RKO (cell line): ENCODE measurements around the gene MEGF9.
"Not testable (repeated sequence)": the region's sequence is repeated elsewhere in the genome, so short reads cannot be mapped to it uniquely, and the experiment has no call there.

Source experiments
- DNase-seq: peaks from one replicate; pipeline ENCODE4 v3.0.0-alpha.2; 2016; ENCODE audit warnings: low spot score

MEGF9 gene

DNA sequence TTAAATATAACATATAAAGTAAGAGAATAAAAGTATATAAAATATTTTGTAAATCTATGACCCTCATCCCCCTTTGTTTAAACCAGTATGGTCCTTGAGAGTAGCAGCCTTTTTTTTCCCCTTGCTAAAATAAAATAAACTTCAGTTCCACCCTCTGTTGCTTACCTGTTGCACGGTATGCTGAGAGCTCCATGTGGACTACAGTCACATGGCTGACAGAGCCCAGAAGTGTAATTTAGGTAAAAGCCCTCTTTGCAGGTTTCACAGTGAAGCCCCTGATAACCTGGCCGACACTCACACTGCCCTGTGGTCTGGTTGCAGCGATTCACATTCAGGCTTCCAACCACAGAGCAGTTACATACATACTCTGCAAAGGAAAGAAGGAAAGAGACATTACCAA is 55.1 kb downstream of the MEGF9 start:
- no peak for DNase-seq

DNA sequence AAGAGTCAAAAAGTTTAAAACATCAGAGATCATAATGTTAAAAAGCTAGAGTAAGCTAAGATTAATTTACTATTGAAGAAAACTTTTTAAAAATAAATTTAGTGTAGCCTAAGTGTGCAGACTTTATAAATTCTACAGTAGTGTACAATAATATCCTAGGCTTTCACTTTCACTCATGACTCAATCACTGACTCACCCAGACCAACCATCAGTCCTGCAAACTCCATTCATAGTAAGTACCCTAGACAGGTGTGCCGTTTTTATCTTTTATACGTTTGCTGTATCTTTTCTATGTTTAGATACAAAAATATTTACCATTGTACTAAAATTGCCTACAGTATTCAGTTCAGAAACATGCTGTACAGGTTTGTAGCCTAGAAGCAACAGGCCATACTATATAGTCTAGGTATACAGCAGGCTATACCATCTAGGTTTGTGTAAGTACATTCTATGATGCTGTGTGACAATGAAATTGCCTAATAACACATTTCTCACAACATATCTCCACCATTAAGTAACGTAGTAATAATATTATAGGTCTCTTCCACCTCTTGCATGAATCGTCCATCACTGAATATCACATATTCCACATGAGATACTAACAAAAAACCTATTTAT is 59.2 kb downstream of the MEGF9 start:
- peak; percentile 56 for DNase-seq

DNA sequence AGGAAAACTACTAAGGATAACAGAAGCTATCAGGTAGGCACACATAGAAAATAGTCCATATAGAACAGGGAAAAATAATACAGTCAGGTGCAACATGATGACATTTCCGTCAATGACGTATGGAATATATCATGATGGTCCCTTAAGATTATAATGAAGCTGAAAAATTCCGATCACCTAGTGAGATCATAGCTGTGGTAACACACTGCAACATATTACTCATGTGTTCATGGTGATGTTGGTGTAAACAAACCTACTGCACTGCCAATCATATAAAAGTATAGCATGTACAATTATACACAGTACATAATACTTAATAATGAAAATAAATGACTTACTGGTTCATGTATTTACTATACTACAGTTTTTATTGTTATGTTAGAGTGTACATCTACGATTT is 60.0 kb downstream of the MEGF9 start:
- peak; percentile 25 for DNase-seq

DNA sequence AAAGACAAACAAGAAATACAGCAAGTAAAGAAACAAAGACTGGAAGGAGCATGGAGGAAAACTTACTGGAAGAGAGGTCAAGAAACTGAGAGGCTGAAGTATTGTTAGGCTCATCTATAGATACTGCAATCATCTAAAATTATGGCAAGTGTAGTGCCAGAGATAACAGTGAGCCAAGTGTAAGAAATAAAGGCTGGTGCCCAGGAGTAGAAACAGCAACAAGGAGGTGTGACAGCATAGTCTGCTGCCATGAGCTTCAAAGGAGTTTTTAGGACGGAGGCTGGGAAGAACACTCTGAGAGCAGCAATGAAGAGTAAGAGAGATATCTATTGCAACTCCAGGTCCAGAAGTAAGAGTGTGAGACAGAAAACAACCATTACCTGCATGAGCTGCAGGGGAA is 60.5 kb downstream of the MEGF9 start:
- no peak for DNase-seq

DNA sequence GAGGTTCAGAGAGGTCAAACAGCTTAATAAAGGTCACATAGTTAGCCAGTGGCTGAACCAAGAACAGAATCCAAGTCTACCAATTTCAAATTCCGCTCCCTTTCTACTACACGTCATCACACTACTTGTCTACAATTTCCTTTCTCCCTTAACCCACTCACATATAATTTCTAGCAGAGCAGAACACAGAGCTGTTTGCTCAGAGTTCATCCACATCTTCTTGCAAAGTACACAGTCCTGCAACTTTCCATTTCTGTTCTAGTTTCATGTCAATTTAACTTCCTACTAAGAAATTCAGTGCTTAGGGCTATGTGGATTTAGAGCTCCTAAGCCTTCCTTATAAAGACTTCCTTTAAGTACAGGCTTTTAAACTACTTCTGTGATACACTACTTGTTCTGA is 61.3 kb downstream of the MEGF9 start:
- DNase-seq = no peak

DNA sequence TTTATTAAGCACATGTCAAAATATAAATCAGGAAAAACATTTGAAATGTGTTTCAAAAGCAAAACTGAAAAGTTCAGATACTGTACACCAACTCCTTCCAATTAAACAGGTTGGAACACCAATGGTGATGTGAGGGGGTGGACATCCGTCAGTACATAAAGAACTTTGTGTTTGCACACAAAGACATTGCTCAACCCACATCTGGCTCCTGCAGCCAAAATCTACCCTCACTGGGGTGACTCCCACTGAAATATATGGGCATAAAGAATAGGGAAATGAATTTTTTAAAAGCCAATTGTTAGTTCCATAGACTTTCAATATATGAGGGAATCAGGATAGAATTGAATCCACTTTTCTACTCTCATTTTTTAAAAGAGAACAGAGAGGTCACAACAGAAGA is 63.9 kb downstream of the MEGF9 start:
- DNase-seq = no peak

DNA sequence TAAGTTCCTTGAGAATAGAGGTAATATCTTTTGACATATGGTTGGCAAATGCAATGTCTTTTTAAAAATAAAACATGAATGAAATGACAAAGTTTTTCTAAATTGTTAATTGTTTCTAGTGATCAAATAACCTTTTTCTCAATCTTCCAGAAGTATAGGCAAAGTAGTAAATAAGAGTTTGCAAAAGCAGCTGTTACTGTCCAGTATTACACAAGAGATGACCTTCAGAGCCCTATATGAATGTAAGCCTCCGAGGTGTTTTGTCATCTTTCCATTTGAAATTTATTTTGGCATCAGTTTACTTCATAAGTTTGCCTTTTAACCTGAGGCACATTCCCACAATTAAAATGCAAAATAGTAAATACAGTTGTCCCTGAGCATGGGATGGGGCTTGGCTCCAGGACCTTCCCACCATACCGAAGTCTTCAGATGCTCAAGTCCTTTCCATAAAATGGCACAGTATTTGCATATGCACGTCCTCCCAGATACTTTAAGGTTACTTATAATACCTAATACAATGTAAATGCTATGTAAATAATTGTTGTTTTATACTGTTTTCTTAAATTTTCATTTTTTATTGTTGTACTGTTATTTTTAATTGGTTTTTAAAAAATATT is 65.6 kb downstream of the MEGF9 start:
- no peak for DNase-seq

DNA sequence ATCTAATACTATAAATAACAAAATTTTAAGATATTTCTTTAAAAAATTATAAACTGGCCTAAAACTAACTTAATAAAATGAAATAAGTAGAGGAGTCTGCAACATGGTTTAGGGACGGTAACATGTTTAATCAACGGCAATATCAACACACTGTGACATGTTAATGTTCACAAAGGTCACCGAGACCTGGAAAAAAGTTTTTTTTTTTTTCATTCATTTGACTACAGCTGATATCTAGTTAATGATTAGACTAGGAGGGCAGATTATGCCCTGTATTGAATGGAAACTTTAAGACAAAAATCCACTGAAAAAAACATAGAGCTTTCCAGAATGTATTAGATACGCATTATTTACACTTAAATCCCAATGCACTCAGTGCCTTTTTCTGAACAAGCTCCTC is 67.3 kb downstream of the MEGF9 start:
- DNase-seq = no peak

DNA sequence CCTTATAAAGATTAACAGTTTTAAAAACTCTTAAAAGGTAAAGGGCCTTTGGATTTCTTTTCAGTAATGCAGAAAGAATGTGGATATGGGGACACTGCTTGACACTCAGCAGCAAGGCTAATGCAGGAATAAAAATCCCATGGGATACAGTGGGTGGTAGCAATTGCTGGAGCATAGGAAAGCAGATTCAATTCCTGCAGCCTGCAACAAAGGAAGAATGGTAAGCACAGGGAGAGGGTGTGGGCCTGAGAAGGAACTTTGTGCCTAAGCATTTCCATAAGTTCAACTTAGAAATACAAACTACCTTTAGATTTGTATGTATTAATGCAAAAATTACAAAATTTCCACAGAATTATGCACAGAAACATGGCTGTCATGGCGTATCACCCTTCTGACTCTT is 68.5 kb downstream of the MEGF9 start:
- DNase-seq = no peak

DNA sequence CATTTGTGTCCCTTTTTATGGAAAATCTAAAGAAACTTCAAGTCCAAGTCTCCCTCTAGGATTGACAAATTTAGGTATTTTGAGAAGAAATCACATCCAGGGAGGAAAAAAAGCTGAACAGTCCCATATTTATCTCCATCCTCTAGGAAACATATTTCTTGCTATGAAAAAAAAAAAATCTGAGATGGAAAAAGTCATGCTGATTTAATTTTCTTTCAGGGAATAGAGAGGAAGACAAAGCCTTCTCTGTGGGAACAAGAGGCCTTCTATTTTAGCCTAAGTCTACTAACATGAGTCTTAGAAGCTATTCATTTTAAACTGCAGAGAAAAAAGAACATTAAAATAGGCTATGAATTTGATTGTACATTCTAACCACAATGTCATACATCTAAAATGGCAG is 71.2 kb downstream of the MEGF9 start:
- no peak for DNase-seq

DNA sequence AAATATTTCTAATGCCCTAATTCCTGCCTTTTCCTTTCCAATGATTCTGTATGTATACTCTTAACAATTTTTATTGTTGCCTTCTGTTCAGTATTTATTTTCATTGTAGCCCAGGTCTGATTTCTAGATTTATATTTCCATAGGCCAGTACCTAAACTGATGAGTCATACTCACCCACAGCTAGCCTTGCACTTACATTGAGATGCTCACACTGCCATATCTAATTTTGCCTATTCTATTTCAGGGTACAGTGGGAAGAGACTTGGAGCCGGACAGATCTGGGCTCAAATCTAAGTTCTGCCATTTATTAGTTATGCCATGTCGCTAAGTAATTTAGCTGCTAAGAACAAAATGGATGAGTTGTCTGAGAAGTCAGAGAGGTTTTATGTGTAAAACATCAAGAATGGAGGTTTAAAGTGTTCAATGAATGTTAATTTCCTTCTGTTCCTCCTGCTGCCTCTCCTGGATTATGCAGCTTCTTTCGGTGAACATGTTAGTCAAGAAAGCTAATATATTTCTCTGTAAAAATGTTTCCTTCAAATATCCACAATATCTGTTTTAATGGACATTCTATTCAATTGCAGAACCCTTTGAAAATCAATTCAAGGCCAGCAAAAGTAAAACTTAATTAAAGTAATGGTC is 72.0 kb downstream of the MEGF9 start:
- DNase-seq = no peak

DNA sequence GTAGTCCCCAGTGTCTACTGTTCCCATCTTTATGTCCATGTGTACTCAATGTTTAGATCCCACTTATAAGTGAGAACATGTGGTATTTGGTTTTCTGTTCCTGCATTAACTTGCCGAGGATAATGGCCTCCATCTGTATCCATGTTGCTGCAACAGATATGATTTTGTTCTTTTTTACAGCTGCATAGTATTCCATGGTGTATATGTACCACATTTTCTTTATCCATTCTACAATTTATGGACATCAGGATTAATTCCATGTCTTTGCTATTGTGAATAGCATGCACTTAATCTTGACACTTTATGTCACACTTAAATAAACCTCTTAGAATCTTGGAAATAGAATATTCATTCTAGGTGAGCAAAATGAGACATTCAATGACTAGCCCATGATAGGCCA is 73.4 kb downstream of the MEGF9 start:
- DNase-seq = not testable (repeated sequence)

DNA sequence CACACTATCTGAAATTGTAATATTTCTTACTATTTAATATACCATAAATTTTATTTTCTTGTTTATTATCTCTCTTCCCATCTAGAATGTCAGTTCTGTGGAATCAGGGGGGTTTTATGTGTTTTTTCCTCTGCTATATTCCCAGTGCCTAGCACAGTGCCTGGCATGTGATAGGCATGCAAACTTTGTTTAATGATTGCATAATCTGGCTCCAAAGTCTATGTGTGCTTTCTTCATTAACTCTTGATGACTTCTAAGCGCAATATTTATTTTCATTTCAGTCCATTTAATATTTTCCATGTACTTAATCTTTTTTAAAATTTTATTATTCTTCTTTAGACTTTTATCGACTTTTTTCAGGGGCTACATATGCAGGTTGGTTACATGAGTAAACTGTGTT is 73.9 kb downstream of the MEGF9 start:
- DNase-seq = no peak

DNA sequence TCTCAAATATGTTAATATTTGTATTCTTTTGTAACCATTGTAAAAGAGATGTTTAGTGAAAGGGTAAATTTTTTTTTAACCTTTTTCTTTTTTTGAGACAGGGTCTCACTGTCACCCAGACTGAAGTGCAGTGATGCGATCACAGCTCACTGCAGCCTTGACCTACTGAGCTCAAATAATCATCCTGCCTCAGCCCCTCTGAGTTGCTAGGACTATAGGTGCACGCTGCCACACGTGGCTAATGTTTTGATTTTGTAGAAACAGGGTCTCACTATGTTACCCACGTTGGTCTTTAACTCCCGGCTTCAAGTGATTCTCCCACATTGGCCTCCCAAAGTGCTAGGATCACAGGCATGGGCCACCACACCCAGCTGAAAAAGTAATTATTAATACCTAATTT is 76.4 kb downstream of the MEGF9 start:
- no peak for DNase-seq

DNA sequence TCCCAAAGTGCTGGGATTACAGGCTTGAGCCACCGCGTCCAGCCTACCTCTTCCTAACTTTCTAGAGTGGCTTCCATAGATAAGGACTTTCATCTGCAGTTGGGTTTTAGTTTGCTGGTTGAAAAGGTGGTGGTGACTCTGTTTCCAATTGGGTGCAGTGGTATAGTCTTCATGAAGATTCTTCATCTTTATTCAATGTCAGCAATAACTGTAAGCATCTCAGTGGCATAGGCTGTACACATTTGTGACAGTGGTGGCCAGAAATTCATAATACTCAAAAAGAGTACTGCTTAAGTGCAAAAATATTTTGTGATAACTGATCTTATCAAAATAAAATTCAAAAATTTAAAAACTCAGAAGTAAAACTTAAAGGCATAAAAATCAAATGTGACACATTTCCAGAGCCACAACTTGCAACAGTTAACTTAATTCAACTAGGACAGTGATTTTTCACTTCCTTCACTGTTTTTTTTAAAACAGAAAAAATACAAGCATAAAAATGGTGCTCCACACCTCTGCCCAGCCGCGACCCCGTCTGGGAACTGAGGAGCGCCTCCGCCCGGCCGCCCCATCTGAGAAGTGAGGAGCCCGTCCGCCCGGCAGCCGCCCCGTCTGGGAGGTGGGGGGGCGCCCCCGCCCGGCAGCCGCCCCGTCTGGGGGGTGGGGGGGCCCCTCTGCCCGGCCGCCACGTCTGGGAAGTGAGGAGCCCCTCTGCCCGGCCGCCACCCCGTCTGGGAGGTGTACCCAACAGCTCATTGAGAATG is 77.9 kb downstream of the MEGF9 start:
- DNase-seq = no peak

DNA sequence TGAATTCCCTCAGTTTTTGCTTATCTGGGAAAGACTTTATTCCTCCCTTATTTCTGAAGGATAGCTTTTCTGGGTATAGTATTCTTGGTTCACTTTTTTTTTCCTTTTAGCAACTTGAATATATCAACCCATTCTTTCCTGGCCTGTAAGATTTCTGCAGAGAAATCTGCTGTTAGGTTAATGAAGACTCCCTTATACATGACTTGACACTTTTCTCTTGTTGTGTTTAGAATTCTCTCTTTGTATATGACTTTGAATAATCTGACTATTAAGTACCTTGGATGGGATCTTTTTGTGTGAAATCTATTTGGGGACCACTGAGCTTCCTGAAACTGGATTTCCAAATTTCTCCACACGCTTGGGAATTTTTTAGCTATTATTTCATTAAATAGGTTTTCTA is 79.3 kb downstream of the MEGF9 start:
- DNase-seq = no peak

DNA sequence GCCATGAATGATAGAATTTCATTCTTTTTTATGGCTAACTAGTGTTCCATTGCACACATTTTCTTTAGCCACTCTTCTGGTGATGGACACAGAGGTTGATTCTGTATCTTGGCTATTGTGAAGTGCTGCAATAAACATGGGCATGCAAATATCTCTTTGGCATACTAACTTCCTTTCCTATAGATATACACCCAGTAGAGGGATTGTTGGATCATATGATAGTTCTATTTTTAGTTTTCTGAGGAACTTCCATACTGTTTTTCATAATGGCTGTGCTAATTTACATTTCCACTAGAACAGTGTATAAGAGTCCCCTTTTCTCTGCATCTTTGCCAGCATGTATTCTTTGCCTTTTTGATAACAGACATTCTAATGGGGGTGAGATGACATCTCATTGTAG is 83.9 kb downstream of the MEGF9 start:
- no peak for DNase-seq

DNA sequence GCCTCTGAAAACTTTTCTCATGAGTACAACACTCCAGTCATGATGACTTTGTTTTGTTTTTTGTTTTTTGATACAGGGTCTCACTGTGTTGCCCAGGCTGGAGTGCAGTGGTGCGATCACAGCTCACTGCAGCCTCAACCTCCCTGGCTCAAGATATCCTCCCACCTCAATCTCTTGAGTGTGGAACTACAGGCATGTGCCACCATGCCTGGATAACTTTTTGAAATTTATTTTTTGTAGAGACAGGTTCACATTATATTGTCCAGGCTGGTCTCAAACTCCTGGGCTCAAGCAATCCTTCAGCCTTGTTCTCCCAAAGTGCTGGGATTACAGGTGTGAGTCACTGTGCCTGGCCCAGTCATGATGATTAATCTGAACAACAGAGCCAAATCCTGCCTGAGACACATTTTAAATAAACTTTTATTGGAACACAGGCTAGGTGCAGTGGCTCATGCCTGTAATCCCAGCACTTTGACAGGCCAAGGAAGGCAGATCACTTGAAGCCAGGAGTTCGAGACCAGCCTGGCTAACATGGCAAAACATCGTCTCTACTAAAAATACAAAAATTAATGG is 85.3 kb downstream of the MEGF9 start:
- peak; percentile 91 for DNase-seq

DNA sequence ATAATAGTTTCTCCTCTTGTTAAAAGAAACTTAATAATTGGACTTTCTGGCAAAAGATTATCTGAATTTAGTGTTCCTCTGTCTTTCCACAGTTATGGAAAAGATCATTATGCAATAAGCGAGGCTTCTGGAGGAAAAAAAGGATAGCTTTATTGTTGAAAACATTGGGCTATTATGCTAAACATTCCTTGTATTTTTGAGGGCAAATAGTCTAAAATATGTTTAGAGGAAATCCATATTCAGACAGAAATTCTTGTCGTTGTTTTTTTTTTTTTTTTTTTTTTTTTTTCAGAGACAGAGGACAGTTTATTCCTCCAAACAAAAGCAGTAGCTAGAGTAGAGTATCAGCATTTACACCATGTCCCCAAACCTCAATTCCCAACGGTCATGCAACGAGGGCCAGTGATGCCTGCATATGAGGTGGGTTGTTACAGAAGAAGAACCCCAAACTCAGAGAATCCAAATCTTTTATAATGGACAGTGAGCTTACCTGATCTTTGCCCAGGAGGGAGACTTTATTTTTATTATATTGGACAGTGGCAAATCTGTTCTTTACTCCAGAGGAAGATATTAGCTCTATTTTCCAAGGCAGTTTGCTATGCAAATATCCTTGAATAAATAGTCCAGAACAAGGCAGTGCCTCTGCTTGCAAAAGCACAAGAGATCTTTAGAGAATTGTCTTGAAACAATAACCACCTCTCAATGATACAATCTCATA is 85.9 kb downstream of the MEGF9 start:
- DNase-seq = no peak

DNA sequence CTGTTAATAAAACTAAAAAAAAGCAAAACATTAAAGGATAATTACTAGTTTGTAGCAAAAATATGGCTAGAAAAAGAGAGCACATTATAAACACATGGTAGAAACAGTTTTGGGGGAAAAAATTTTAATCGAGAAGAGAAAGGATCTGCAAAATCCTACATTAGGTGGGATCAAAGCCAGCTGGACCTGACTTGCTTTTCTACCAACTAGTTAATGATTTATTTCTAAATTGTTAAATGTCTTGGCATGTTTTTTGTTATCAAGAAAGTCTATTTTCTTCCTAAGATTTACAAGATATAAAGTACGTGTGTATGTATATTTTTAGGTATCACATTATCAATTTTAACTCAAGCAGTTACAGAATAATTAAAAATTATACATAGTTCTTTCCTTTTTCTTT is 87.2 kb downstream of the MEGF9 start:
- no peak for DNase-seq

DNA sequence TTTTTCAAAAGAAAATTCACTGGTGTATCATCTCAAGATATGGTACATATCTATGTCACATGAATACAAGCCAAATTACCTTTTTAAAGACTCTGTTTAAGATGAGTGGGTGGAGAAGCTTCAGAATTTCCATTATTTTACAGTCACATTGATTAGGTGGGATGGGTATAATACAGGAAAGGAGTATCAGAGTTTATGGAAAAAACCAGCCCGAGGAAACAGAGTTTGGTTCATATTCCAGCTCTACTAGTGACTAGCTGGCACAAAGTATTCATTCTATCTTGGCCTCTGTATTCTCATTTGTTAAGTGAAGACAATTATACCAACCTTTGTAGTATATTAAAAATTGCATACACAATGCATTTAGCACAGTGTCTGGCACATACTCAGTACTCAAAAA is 87.8 kb downstream of the MEGF9 start:
- DNase-seq = no peak

DNA sequence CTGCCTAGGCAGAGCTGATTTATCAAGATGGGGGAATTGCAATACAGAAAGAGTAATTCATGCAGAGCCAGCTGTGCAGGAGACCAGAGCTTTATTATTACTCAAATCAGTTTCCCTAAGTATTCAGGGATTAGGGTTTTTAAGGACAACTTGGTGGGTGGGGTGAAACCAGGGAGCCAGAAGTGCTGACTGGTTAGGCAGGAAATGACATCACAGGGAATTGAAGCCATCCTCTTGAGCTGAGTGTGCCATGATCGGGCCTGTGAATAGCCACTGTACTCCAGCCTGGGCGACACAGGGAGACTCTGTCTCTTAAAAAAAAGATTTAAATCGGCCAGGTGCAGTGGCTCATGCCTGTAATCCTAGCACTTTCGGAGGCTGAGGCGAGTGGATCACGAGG is 89.0 kb downstream of the MEGF9 start:
- DNase-seq = peak; percentile 58
